WTC11 (cell line): ENCODE data around the gene BRMS1. TPM values are rescaled to one million over a fixed set of nuclear protein-coding genes. Genes with fewer than 3 reads are reported as not detected.

ENCODE experiments used
- ATAC-seq: fragments of 200-7000 bp; cut with Tn5 transposase; 2 replicates; pipeline ENCODE4 v1.10.0; 2021; ENCODE audit warnings: mild to moderate bottlenecking, moderate library complexity
- CTCF ChIA-PET: fragments of 300-600 bp; sonication (Branson Sonifier 250); formaldehyde crosslinking; loops from one replicate; lab custom pipeline; 2021; ENCODE audit warnings: antibody characterized with exemption; lab: Charles Lee
- POLR2A ChIA-PET: fragments of 350-600 bp; sonication (Branson Sonifier 250); formaldehyde crosslinking; loops from one replicate; lab custom pipeline; 2021; ENCODE audit warnings: antibody characterized with exemption; lab: Charles Lee
- DNase-seq: peaks from one replicate; pipeline ENCODE4 v3.0.0; 2021; ENCODE audit warnings: low spot score
- H3K27ac Mint-ChIP-seq: 2 replicates; pipeline ENCODE4 v1.8.0; 2021; ENCODE audit warnings: mixed read lengths
- H3K27me3 Mint-ChIP-seq: 2 replicates; pipeline ENCODE4 v1.8.0; 2021; ENCODE audit warnings: low read depth, mild to moderate bottlenecking, moderate library complexity, mixed read lengths
- H3K36me3 Mint-ChIP-seq: 2 replicates; pipeline ENCODE4 v1.8.0; 2021; ENCODE audit warnings: mixed read lengths
- H3K4me1 Mint-ChIP-seq: 2 replicates; pipeline ENCODE4 v1.8.0; 2022; ENCODE audit warnings: mixed read lengths
- H3K4me3 Mint-ChIP-seq: 2 replicates; pipeline ENCODE4 v1.8.0; 2021; ENCODE audit warnings: mild to moderate bottlenecking, moderate library complexity, mixed read lengths
- H3K9me3 Mint-ChIP-seq: 2 replicates; pipeline ENCODE4 v1.8.0; 2021; ENCODE audit warnings: mixed read lengths
- ATF3 ChIP-seq: sonication (generic); formaldehyde crosslinking; conservative IDR thresholded peaks from 2 replicates; pipeline ENCODE4 v1.8.1; 2022; ENCODE audit warnings: mild to moderate bottlenecking, missing genetic modification reagents
- CREM ChIP-seq: sonication (generic); formaldehyde crosslinking; IDR thresholded peaks from 2 replicates; pipeline ENCODE4 v1.8.1; 2022; ENCODE audit warnings: mild to moderate bottlenecking, missing genetic modification reagents, moderate library complexity
- ERG ChIP-seq: fragments of 250-450 bp; sonication (Bioruptor Pico); IDR thresholded peaks from 2 replicates; pipeline ENCODE4 v1.8.0; 2021; ENCODE audit warnings: mild to moderate bottlenecking
- ESRRA ChIP-seq: sonication (generic); formaldehyde crosslinking; IDR thresholded peaks from 2 replicates; pipeline ENCODE4 v1.8.1; 2022; ENCODE audit warnings: mild to moderate bottlenecking, missing genetic modification reagents, borderline replicate concordance
- HMGA2 ChIP-seq: fragments of 250-450 bp; sonication (Bioruptor Pico); IDR thresholded peaks from 2 replicates; pipeline ENCODE4 v1.4.0; 2021; ENCODE audit warnings: mild to moderate bottlenecking, moderate library complexity
- HMGXB4 ChIP-seq: sonication (generic); formaldehyde crosslinking; IDR thresholded peaks from 2 replicates; pipeline ENCODE4 v1.8.1; 2023; ENCODE audit warnings: mild to moderate bottlenecking, moderate library complexity, missing genetic modification reagents
- JAZF1 ChIP-seq: fragments of 250-450 bp; sonication (Bioruptor Pico); IDR thresholded peaks from 2 replicates; pipeline ENCODE4 v1.9.0; 2021; ENCODE audit warnings: moderate library complexity, mild to moderate bottlenecking, inconsistent platforms
- SP1 ChIP-seq: sonication (generic); formaldehyde crosslinking; conservative IDR thresholded peaks from 2 replicates; pipeline ENCODE4 v1.8.1; 2022; ENCODE audit warnings: missing genetic modification reagents
- total RNA-seq: library from RNA; stranded (reverse); gene quantifications from 3 replicates; pipeline ENCODE4 v1.2.3, GENCODE V29; 2021
- TF ChIP-seq, protein P1 (sequence below): sonication (generic); formaldehyde crosslinking; IDR thresholded peaks from 2 replicates; pipeline ENCODE4 v1.8.1; 2023; ENCODE audit warnings: mild to moderate bottlenecking, missing genetic modification reagents, borderline replicate concordance
- TF ChIP-seq, protein P2 (sequence below): sonication (generic); formaldehyde crosslinking; IDR thresholded peaks from 2 replicates; pipeline ENCODE4 v1.8.1; 2023; ENCODE audit warnings: mild to moderate bottlenecking, missing genetic modification reagents
- TF ChIP-seq, protein P3 (sequence below): sonication (generic); formaldehyde crosslinking; IDR thresholded peaks from 2 replicates; pipeline ENCODE4 v1.8.0; 2022; ENCODE audit warnings: mild to moderate bottlenecking, missing genetic modification reagents
- TF ChIP-seq, protein P4 (sequence below): sonication (generic); formaldehyde crosslinking; IDR thresholded peaks from 2 replicates; pipeline ENCODE4 v1.8.1; 2023; ENCODE audit warnings: mild to moderate bottlenecking, missing genetic modification reagents, moderate library complexity

BRMS1 gene
- total RNA-seq, 1 experiment from 2014 or later = 44.5 TPM

- TF ChIP-seq, protein P1, sequence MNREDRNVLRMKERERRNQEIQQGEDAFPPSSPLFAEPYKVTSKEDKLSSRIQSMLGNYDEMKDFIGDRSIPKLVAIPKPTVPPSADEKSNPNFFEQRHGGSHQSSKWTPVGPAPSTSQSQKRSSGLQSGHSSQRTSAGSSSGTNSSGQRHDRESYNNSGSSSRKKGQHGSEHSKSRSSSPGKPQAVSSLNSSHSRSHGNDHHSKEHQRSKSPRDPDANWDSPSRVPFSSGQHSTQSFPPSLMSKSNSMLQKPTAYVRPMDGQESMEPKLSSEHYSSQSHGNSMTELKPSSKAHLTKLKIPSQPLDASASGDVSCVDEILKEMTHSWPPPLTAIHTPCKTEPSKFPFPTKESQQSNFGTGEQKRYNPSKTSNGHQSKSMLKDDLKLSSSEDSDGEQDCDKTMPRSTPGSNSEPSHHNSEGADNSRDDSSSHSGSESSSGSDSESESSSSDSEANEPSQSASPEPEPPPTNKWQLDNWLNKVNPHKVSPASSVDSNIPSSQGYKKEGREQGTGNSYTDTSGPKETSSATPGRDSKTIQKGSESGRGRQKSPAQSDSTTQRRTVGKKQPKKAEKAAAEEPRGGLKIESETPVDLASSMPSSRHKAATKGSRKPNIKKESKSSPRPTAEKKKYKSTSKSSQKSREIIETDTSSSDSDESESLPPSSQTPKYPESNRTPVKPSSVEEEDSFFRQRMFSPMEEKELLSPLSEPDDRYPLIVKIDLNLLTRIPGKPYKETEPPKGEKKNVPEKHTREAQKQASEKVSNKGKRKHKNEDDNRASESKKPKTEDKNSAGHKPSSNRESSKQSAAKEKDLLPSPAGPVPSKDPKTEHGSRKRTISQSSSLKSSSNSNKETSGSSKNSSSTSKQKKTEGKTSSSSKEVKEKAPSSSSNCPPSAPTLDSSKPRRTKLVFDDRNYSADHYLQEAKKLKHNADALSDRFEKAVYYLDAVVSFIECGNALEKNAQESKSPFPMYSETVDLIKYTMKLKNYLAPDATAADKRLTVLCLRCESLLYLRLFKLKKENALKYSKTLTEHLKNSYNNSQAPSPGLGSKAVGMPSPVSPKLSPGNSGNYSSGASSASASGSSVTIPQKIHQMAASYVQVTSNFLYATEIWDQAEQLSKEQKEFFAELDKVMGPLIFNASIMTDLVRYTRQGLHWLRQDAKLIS (CRISPR knock-in tag) = no peak
- TF ChIP-seq HMGA2 (no peak), ERG (CRISPR knock-in tag) (no peak), CREM (CRISPR knock-in tag) (no peak), ATF3 (CRISPR knock-in tag) (no peak), ESRRA (CRISPR knock-in tag) (no peak)
- TF ChIP-seq, protein P2, sequence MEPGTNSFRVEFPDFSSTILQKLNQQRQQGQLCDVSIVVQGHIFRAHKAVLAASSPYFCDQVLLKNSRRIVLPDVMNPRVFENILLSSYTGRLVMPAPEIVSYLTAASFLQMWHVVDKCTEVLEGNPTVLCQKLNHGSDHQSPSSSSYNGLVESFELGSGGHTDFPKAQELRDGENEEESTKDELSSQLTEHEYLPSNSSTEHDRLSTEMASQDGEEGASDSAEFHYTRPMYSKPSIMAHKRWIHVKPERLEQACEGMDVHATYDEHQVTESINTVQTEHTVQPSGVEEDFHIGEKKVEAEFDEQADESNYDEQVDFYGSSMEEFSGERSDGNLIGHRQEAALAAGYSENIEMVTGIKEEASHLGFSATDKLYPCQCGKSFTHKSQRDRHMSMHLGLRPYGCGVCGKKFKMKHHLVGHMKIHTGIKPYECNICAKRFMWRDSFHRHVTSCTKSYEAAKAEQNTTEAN = no peak
- TF ChIP-seq, protein P3, sequence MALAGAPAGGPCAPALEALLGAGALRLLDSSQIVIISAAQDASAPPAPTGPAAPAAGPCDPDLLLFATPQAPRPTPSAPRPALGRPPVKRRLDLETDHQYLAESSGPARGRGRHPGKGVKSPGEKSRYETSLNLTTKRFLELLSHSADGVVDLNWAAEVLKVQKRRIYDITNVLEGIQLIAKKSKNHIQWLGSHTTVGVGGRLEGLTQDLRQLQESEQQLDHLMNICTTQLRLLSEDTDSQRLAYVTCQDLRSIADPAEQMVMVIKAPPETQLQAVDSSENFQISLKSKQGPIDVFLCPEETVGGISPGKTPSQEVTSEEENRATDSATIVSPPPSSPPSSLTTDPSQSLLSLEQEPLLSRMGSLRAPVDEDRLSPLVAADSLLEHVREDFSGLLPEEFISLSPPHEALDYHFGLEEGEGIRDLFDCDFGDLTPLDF (CRISPR knock-in tag) = no peak
Observed at GRCh38 chr11:66367561-66368312, 22.8 kb upstream of the BRMS1 start (continued).

GRCh38 chr11:66366844-66367477, 22.1 kb upstream of the BRMS1 start:
- DNase-seq = no peak
- Mint-ChIP-seq H3K4me3 (no peak overlapping the region), H3K36me3 (peaks cover 49% of the 10 kb centered on the region), H3K4me1 (peaks cover 14% of the 10 kb centered on the region), H3K27ac (no peak overlapping the region), H3K9me3 (no peaks in the 10 kb centered on the region), H3K27me3 (no peaks in the 10 kb centered on the region)
- POLR2A ChIA-PET = interaction anchor here (1.4 kb wide), 1 partner anchor 50 kb away, joined by 3 read pairs; the partner anchor contains the start of gene CD248
- TF ChIP-seq JAZF1 (CRISPR knock-in tag) = no peak
- ATAC-seq = no peak
- CTCF ChIA-PET = interaction anchor here (0.9 to 1.6 kb wide), 3 partner anchors 22 to 145 kb away, joined by 3 to 5 read pairs (median 3); partner anchors contain the start of gene YIF1A

DNA sequence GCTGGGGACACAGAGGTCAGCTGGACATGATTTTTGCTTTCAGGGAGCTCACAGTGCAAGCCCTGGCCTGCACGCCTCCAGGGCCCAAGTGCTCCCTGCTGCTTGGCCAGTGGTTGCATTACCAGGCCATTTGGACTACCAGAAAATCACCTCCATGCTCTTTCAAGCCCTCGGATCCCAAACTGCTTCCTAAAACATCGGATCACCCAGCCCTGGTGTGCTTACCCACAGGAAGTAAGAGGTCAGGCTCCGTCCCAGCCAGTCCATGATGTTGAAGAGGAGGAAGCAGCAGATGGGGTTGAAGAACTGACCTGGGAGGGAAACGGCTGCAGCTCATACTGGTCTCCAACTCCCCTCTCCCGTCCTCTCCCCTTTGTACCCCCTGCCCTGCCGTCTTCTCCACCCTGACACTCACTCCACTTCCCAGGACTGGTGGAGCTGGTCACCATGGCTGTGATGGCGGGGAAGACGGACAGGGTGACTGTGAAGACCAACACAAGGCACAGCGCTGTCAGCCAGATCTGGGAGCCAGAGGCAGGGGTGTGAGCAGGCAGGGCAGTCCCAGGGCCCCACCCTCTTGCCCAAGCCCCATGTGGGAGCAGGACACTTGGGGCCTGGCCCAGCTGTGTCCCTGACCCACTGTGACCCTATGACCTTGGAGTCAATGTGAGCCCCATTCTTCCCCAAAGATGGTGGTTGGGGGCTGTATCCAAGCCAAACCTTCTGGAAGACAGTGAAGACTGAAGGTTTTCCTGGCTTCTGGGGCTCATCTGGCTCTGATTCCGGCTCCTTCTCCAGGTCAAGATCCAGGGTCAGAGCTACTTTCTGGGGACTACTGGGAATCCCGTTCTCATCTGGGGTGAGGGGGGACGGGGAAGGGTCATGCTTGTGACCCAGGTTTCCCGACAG, 21.1 kb upstream of the BRMS1 start:
- peaks cover 14% of the 10 kb centered on the region for H3K4me1 Mint-ChIP-seq
- H3K9me3 Mint-ChIP-seq = no peaks in the 10 kb centered on the region
- POLR2A ChIA-PET = interaction anchor here (1.4 kb wide), 1 partner anchor 49 kb away, joined by 3 read pairs; the partner anchor contains the start of gene CD248
- no peak overlapping the region for H3K27ac Mint-ChIP-seq
- no peak for ATAC-seq
- CTCF ChIA-PET = interaction anchor here (0.6 to 1.6 kb wide), 4 partner anchors 13 to 114 kb away, joined by 3 to 5 read pairs (median 4); partner anchors contain the start of genes DPP3 and YIF1A
- no peaks in the 10 kb centered on the region for H3K27me3 Mint-ChIP-seq
- TF ChIP-seq SP1 (0 out of 2 replicates have a peak, but pooled peaks have one; percentile 33), HMGXB4 (CRISPR knock-in tag) (no peak)
- TF ChIP-seq, protein P4, sequence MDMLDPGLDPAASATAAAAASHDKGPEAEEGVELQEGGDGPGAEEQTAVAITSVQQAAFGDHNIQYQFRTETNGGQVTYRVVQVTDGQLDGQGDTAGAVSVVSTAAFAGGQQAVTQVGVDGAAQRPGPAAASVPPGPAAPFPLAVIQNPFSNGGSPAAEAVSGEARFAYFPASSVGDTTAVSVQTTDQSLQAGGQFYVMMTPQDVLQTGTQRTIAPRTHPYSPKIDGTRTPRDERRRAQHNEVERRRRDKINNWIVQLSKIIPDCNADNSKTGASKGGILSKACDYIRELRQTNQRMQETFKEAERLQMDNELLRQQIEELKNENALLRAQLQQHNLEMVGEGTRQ (CRISPR knock-in tag) = no peak
- H3K36me3 Mint-ChIP-seq = peaks cover 49% of the 10 kb centered on the region
- no peak overlapping the region for H3K4me3 Mint-ChIP-seq
- DNase-seq = no peak
